GM12878 (cell line): ENCODE data around the gene NECTIN1. TPM values are rescaled to one million over a fixed set of nuclear protein-coding genes. Genes with fewer than 3 reads are reported as not detected.

Source experiments
- ATAC-seq: fragments of 200-7000 bp; cut with Tn5 transposase; 3 replicates; pipeline ENCODE4 v1.9.1; 2020; ENCODE audit warnings: mild to moderate bottlenecking, moderate library complexity
- BruUV-seq: library from RNA; stranded (reverse); fragments of 400-500 nt; replicated peaks from 2 replicates; lab custom pipeline; 2021; lab: Mats Ljungman, UMichigan
- CTCF ChIA-PET: fragments of 300-600 bp; sonication (Branson Sonifier 250); formaldehyde crosslinking; extraction: SDS; loops from one replicate; lab custom pipeline; 2021; ENCODE audit warnings: inconsistent platforms; lab: Yijun Ruan, JAX
- POLR2A ChIA-PET: fragments of 350-600 bp; formaldehyde crosslinking; extraction: SDS; loops from one replicate; lab custom pipeline; 2021; ENCODE audit warnings: inconsistent platforms; lab: Charles Lee
- RAD21 ChIA-PET: fragments of 300-600 bp; sonication (Branson Sonifier 250); formaldehyde crosslinking; loops from one replicate; lab custom pipeline; 2023; ENCODE audit warnings: antibody characterized with exemption; ENCODE audit not compliant: unreplicated experiment; lab: Charles Lee
- SMC1A ChIA-PET: fragments of 300-600 bp; sonication (Branson Sonifier 250); formaldehyde crosslinking; loops from one replicate; lab custom pipeline; 2023; ENCODE audit not compliant: unreplicated experiment, uncharacterized antibody; lab: Charles Lee
- DNase-seq: peaks from one replicate; pipeline ENCODE4 v3.0.0-alpha.2; 2011; ENCODE audit warnings: low read depth, low spot score
- FAIRE-seq: peaks from 3 replicates; lab custom pipeline; 2011; peaks lifted over from hg19 to GRCh38; lab: Jason Lieb, UNC
- H2AFZ ChIP-seq: 2 replicates; pipeline ENCODE4 v1.6.0; 2011; ENCODE audit warnings: low read depth, low read length, control low read depth; ENCODE audit not compliant: control insufficient read depth
- H3K27ac ChIP-seq: 2 replicates; pipeline ENCODE4 v1.5.1; 2011; ENCODE audit warnings: control low read depth; ENCODE audit not compliant: control insufficient read depth, insufficient read depth
- H3K27me3 ChIP-seq, 2 experiments: replicated peaks in 1 of 2; 2 replicates each; pipeline versions ENCODE4 v1.6.0 to v1.6.1; 2011; ENCODE audit warnings: low read length in 1 of 2; ENCODE audit not compliant: control insufficient read depth in 2 of 2, insufficient read depth in 2 of 2
- H3K36me3 ChIP-seq, 2 experiments: 2 replicates each; pipeline ENCODE4 v1.5.1; 2011; ENCODE audit warnings: low read length in 1 of 2; ENCODE audit not compliant: control insufficient read depth in 2 of 2, insufficient read depth in 2 of 2
- H3K4me1 ChIP-seq: 2 replicates; pipeline ENCODE4 v1.6.1; 2011; ENCODE audit warnings: mild to moderate bottlenecking, low read length, moderate library complexity, mixed read lengths; ENCODE audit not compliant: control insufficient read depth, insufficient read depth
- H3K4me2 ChIP-seq: 2 replicates; pipeline ENCODE4 v1.6.0; 2011; ENCODE audit warnings: control low read depth; ENCODE audit not compliant: control insufficient read depth, insufficient read depth
- H3K4me3 ChIP-seq: fragments of 200-600 bp; sonication (generic); 2 replicates; pipeline ENCODE4 v1.5.1; 2016
- H3K79me2 ChIP-seq: 2 replicates; pipeline ENCODE4 v1.6.0; 2011; ENCODE audit warnings: low read length; ENCODE audit not compliant: control insufficient read depth, insufficient read depth
- H3K9ac ChIP-seq: 2 replicates; pipeline ENCODE4 v1.8.0; 2011; ENCODE audit warnings: low read length, control low read depth, mixed read lengths; ENCODE audit not compliant: control insufficient read depth, insufficient read depth
- H3K9me3 ChIP-seq: replicated peaks from 3 replicates; pipeline ENCODE4 v1.5.1; 2011; ENCODE audit warnings: mild to moderate bottlenecking, low read length; ENCODE audit not compliant: control insufficient read depth, insufficient read depth
- H4K20me1 ChIP-seq: 2 replicates; pipeline ENCODE4 v1.6.0; 2011; ENCODE audit not compliant: control insufficient read depth, insufficient read depth
- CBFB ChIP-seq: IDR thresholded peaks from 2 replicates; pipeline ENCODE4 v1.6.1; 2016; ENCODE audit warnings: antibody characterized with exemption, low read depth
- EED ChIP-seq: sonication (generic); IDR thresholded peaks from 2 replicates; pipeline ENCODE4 v1.6.1; 2016; ENCODE audit warnings: antibody characterized with exemption, low read depth
- ETV6 ChIP-seq, 2 experiments: fragments of 450-650 bp in 1 of 2; IDR thresholded peaks in 1 of 2; conservative IDR thresholded peaks in 1 of 2; 2 replicates each; pipeline ENCODE4 v1.6.1; 2014; ENCODE audit warnings: antibody characterized with exemption in 1 of 2, borderline replicate concordance in 1 of 2, low read depth in 1 of 2, mild to moderate bottlenecking in 1 of 2, moderate library complexity in 1 of 2
- FOXK2 ChIP-seq: fragments of 450-650 bp; IDR thresholded peaks from 2 replicates; pipeline ENCODE4 v1.6.1; 2017; ENCODE audit warnings: mild to moderate bottlenecking, moderate library complexity
- HDAC6 ChIP-seq: fragments of 200-600 bp; sonication (generic); IDR thresholded peaks from one replicate; pipeline ENCODE4 v1.8.0; 2017; ENCODE audit warnings: antibody characterized with exemption; ENCODE audit not compliant: unreplicated experiment
- KAT2A ChIP-seq: conservative IDR thresholded peaks from 2 replicates; pipeline ENCODE4 v1.6.1; 2011; ENCODE audit warnings: low read depth, low read length; ENCODE audit not compliant: control insufficient read depth
- MEF2A ChIP-seq: IDR thresholded peaks from 2 replicates; pipeline ENCODE4 v1.6.1; 2011; ENCODE audit warnings: low read depth, mild to moderate bottlenecking, low read length, moderate library complexity; ENCODE audit not compliant: insufficient read depth
- POLR2A ChIP-seq: IDR thresholded peaks from 2 replicates; pipeline ENCODE4 v1.6.1; 2011; ENCODE audit warnings: low read depth, mild to moderate bottlenecking, low read length
- RBBP5 ChIP-seq: fragments of 200-600 bp; sonication (generic); conservative IDR thresholded peaks from 2 replicates; pipeline ENCODE4 v1.6.1; 2016
- SMAD1 ChIP-seq: fragments of 450-650 bp; IDR thresholded peaks from 2 replicates; pipeline ENCODE4 v1.6.1; 2018; ENCODE audit warnings: mild to moderate bottlenecking, low read depth; ENCODE audit not compliant: partially characterized antibody
- SPI1 ChIP-seq: IDR thresholded peaks from 2 replicates; pipeline ENCODE4 v1.6.1; 2011; ENCODE audit warnings: low read depth, mild to moderate bottlenecking, low read length, moderate library complexity, borderline replicate concordance; ENCODE audit not compliant: insufficient read depth
- ZNF622 ChIP-seq: fragments of 450-650 bp; IDR thresholded peaks from 2 replicates; pipeline ENCODE4 v1.6.1; 2017; ENCODE audit warnings: mild to moderate bottlenecking, inconsistent platforms
- WGBS: methylation state at CpG from one replicate; pipeline ENCODE4 v1.1.6; 2016; ENCODE audit warnings: low lambda C conversion rate; ENCODE audit not compliant: insufficient replicate concordance, insufficient coverage; ENCODE audit errors: missing lambda C conversion rate; 5-methylcytosine and 5-hydroxymethylcytosine counted together
- in situ Hi-C: fragments of 300-500 bp; cut with MboI; formaldehyde crosslinking; loops from 9 replicates; pipeline ENCODE4 v1.14.3; 2018; ENCODE audit warnings: mixed read lengths
- intact Hi-C: fragments of 100-400 bp; cut with micrococcal nuclease; formaldehyde crosslinking; loops from one replicate; pipeline ENCODE4 v1.14.2; 2022; ENCODE audit not compliant: unreplicated experiment
- polyA plus RNA-seq, 11 experiments: library from polyadenylated mRNA; depleted of rRNA in 4 of 11; unstranded in 6 of 11; stranded (reverse) in 5 of 11; fragments of >200 nt; fragmentation: Nextera tagmentation in 4 of 11; fragmentation: Illumina TruSeq in 1 of 11; extraction: Ambion mirVana in 4 of 11; extraction: Trizol in 1 of 11; gene quantifications; 1 replicate in 1 of 11; 2 replicates in 10 of 11; pipeline versions ENCODE4 v1.2.1 to v1.2.3, GENCODE V29; 2011 to 2016; ENCODE audit warnings: inconsistent platforms in 2 of 11, missing spikeins in 2 of 11, low read depth in 1 of 11
- total RNA-seq, 4 experiments: library from RNA; depleted of rRNA in 3 of 4; stranded (reverse); fragments of >200 nt in 3 of 4; fragmentation: Illumina TruSeq in 1 of 4; extraction: Trizol in 1 of 4; gene quantifications; 2 replicates each; pipeline versions ENCODE4 v1.2.1 to v1.2.3, GENCODE V29; 2013 to 2021
- TF ChIP-seq, protein P1 (sequence below): IDR thresholded peaks from 2 replicates; pipeline ENCODE4 v1.6.1; 2012; ENCODE audit warnings: mild to moderate bottlenecking, low read depth, low read length

NECTIN1 gene
- total and polyA plus RNA-seq, 10 of the 15 experiments (the other 5 are each of a cell fraction or from before 2014, with no cell fraction given) = 0.97 to 9.2 (median 2.3) TPM

DNA sequence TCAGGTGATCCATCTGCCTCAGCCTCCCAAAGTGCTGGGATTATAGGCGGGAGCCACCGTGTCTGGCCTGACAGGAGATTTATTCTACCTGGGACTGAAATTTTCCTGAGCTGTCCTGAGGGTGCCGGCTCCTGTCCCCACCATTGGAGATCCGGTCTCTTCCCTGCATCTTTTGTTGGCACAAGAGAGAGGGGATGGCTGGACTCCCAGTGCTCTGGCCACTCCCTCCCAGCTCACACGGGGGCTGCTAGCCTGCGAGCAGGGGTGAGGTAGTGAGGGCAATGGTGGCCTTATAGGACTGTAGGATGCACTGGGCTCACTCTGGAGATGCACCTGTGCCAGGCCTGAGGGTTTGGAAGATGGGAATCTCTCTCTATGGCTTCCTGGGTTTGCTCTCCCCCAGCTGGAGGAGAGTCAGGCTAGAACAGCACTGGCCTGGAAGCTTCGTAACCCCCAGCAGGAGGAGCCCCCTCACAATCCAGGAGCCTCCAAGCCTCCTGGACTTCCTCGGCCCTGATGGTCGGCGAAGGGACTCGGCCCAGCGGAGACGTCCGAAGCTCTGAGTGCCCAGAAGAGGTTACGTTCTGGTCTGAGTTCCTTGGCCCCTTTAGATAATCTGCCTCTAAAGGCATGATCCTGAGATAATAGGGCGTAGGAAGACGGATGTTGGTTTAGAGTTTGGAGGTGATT, 106.4 kb downstream of the NECTIN1 start:
- CTCF ChIA-PET = interaction anchor here (1.0 to 2.0 kb wide), 4 partner anchors 9 to 486 kb away, joined by 4 to 7 read pairs (median 5); no protein-coding TSS in a partner anchor

More for the DNA sequence above, 106.4 kb downstream of the NECTIN1 start:
- Histone ChIP-seq H3K36me3 (no peaks in the 10 kb centered on the region), H2AFZ (no peak overlapping the region), H3K27ac (no peak overlapping the region), H3K4me1 (no peaks in the 10 kb centered on the region), H3K4me3 (no peak overlapping the region), H4K20me1 (no peaks in the 10 kb centered on the region), H3K79me2 (no peaks in the 10 kb centered on the region), H3K9me3 (no peaks in the 10 kb centered on the region), H3K27me3 (peaks cover 0 to 3% of the 10 kb centered on the region in 2 experiments; a peak in 3 of 4 replicates), H3K9ac (no peak overlapping the region), H3K4me2 (no peak overlapping the region)
- no peak for FAIRE-seq
- in situ Hi-C loops = no loop called here
- WGBS = 34% methylated on average over 17 of the region's 17 CpGs
- no peak for ATAC-seq
- no peak for DNase-seq
- ChIA-PET RAD21 (interaction anchor here (0.6 to 0.7 kb wide), 3 partner anchors 11 to 1053 kb away, joined by 3 read pairs; no protein-coding TSS in a partner anchor), POLR2A (no interaction called here), SMC1A (no interaction called here)
- no TSS peak for BruUV-seq
- no peak for TF ChIP-seq RBBP5
- no peak for TF ChIP-seq ZNF622
- TF ChIP-seq CBFB = no peak
- TF ChIP-seq KAT2A = no peak
- no peak for TF ChIP-seq SMAD1
- TF ChIP-seq HDAC6 = no peak
- no peak for TF ChIP-seq MEF2A
- no peak for TF ChIP-seq POLR2A
- TF ChIP-seq FOXK2 = no peak
- TF ChIP-seq EED = no peak
- no peak for TF ChIP-seq ETV6 (conservative IDR thresholded peaks at IDR 0.05 in 1 of 2, IDR thresholded peaks at IDR 0.05 in 1 of 2; ENCODE audit: borderline replicate concordance in 1 of 2, low read depth in 1 of 2)
- TF ChIP-seq, protein P1, sequence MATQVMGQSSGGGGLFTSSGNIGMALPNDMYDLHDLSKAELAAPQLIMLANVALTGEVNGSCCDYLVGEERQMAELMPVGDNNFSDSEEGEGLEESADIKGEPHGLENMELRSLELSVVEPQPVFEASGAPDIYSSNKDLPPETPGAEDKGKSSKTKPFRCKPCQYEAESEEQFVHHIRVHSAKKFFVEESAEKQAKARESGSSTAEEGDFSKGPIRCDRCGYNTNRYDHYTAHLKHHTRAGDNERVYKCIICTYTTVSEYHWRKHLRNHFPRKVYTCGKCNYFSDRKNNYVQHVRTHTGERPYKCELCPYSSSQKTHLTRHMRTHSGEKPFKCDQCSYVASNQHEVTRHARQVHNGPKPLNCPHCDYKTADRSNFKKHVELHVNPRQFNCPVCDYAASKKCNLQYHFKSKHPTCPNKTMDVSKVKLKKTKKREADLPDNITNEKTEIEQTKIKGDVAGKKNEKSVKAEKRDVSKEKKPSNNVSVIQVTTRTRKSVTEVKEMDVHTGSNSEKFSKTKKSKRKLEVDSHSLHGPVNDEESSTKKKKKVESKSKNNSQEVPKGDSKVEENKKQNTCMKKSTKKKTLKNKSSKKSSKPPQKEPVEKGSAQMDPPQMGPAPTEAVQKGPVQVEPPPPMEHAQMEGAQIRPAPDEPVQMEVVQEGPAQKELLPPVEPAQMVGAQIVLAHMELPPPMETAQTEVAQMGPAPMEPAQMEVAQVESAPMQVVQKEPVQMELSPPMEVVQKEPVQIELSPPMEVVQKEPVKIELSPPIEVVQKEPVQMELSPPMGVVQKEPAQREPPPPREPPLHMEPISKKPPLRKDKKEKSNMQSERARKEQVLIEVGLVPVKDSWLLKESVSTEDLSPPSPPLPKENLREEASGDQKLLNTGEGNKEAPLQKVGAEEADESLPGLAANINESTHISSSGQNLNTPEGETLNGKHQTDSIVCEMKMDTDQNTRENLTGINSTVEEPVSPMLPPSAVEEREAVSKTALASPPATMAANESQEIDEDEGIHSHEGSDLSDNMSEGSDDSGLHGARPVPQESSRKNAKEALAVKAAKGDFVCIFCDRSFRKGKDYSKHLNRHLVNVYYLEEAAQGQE = no peak
- no peak for TF ChIP-seq SPI1
- intact Hi-C loops = no loop called here
